RPMI7951 (cell line): ENCODE measurements around the gene TEX35. TPM values are rescaled to one million over a fixed set of nuclear protein-coding genes. Genes with fewer than 3 reads are reported as not detected.

Source experiments
- total RNA-seq: library from RNA; depleted of rRNA; stranded (reverse); fragments of >200 nt; shearing (Covaris generic); gene quantifications from 2 replicates; pipeline ENCODE4 v1.2.3, GENCODE V29; 2014; rRNA removed

TEX35 gene
- total RNA-seq, 1 experiment from 2014 or later: not detected

Other genes starting within 250 kb of the TEX35 start
- gene CLEC20A, start 16.1 kb upstream of the TEX35 start, total RNA-seq: not detected in 2 replicates
- 9.2 and 18.1 TPM in 2 replicates for gene RALGPS2, start 212.1 kb downstream of the TEX35 start, total RNA-seq